LHCN-M2 (cell line): ENCODE data around the gene GPR171. TPM values are rescaled to one million over a fixed set of nuclear protein-coding genes. Genes with fewer than 3 reads are reported as not detected.
"Not testable (repeated sequence)": the region's sequence is repeated elsewhere in the genome, so short reads cannot be mapped to it uniquely, and the experiment has no call there.

Experiments used
- DNase-seq: peaks from one replicate; pipeline ENCODE4 v3.0.0-alpha.2; 2012; ENCODE audit warnings: low read depth
- polyA plus RNA-seq: library from polyadenylated mRNA; unstranded; fragments of >200 nt; gene quantifications from one replicate; pipeline ENCODE4 v1.2.1, GENCODE V29; 2012; ENCODE audit warnings: missing spikeins
- total RNA-seq: library from RNA; depleted of rRNA; stranded (reverse); fragments of >200 nt; gene quantifications from 2 replicates; pipeline ENCODE4 v1.2.3, GENCODE V29; 2014; rRNA removed

Gene GPR171
- total RNA-seq: not detected in 2 replicates
- not detected for polyA plus RNA-seq

DNA sequence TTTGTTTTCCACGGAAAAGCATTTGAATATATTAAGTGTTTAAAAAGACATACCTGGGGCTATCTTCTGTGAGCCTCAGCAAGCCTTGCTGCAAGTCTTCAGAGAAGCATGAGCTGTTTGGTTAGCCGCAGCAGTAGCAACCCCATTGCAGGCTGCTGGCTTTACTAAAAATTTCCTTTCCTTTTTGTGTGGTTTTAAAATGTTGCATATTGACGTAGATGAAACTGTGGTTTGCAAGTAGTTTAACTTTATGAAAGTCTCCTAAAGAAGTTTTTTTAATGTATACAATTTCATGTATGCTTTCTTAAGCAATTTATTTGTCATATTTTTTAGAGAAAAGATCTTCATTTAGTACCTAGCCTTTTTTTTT lies at the start of gene GPR171:
Gene GPR171 (minus strand): TSS at position 166 of the 370 bp plus-strand sequence. CDS start 3,830 bp downstream, outside the sequence.
- no peak for DNase-seq

GRCh38 chr3:151248772-151249337 lies 45.8 kb upstream of the GPR171 start:
- DNase-seq: no peak

DNA sequence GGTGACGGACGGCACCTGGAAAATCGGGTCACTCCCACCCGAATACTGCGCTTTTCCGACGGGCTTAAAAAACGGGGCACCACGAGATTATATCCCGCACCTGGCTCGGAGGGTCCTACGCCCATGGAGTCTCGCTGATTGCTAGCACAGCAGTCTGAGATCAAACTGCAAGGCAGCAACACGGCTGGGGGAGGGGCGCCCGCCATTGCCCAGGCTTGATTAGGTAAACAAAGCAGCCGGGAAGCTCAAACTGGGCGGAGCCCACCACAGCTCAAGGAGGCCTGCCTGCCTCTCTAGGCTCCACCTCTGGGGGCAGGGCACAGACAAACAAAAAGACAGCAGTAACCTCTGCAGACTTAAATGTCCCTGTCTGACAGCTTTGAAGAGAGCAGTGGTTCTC lies 39.0 kb upstream of the GPR171 start:
- DNase-seq: not testable (repeated sequence)

- DNase-seq: no peak
Observed at GRCh38 chr3:151236736-151237135, 33.7 kb upstream of the GPR171 start.

GRCh38 chr3:151236316-151236715 lies 33.3 kb upstream of the GPR171 start:
- DNase-seq: no peak

GRCh38 chr3:151234825-151235224 lies 31.8 kb upstream of the GPR171 start:
- no peak for DNase-seq

DNA sequence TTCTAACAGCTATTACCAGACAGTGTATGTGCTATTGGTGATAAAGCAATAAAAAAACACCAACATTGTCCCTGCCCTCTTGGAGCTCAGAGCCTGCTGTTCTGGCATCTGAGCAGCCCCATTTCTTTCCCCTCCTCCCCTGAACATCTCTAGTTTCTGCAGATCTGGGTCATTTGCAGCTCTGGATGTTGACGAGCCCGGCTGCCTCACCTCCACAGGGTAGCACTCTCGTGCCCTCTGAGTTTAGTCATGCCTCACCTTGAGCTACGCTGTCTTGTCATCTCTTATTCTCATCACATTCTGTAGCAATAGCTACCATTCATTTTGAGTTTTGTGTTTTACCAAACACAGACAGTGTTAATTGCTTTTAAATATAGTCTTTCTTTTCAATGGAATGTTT lies 30.0 kb upstream of the GPR171 start:
- DNase-seq: no peak

DNA sequence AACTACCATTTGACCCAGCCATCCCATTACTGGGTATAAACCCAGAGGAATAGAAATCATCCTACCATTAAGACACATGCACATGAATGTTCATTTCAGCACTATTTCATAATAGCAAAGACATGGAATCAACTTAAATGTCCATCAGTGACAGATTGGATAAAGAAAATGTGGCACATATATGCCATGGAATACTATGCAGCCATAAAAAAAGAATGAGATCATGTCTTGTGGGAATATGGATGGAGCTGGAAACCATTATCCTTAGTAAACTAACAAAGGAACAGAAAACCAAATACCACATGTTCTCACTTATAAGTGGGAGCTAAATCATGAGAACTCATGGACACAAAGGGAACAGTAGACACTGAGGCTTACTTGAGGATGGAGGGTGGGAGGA lies 29.4 kb upstream of the GPR171 start:
- not testable (repeated sequence) for DNase-seq

DNA sequence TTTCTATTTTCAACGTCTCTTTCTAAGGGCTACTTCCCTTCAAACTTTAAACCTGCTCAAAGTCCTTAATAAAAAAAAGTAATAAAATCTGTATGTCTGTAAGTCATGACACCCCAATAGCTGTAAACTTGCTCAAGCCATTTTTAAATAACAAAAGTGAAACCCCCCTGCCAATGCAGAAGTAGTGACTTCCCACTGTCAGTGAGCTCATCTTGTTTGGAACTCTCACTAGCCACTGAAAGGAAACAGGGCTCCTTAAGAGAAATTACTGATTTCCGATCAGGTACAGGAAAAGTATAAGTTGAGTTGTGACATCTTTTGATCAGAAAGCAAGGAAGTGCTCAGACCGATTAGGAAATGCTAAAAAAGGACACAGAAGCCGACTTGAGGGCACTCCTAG lies 27.6 kb upstream of the GPR171 start:
- no peak for DNase-seq

- peak; percentile 27 for DNase-seq
Observed at GRCh38 chr3:151228666-151229040, 25.6 kb upstream of the GPR171 start.

DNA sequence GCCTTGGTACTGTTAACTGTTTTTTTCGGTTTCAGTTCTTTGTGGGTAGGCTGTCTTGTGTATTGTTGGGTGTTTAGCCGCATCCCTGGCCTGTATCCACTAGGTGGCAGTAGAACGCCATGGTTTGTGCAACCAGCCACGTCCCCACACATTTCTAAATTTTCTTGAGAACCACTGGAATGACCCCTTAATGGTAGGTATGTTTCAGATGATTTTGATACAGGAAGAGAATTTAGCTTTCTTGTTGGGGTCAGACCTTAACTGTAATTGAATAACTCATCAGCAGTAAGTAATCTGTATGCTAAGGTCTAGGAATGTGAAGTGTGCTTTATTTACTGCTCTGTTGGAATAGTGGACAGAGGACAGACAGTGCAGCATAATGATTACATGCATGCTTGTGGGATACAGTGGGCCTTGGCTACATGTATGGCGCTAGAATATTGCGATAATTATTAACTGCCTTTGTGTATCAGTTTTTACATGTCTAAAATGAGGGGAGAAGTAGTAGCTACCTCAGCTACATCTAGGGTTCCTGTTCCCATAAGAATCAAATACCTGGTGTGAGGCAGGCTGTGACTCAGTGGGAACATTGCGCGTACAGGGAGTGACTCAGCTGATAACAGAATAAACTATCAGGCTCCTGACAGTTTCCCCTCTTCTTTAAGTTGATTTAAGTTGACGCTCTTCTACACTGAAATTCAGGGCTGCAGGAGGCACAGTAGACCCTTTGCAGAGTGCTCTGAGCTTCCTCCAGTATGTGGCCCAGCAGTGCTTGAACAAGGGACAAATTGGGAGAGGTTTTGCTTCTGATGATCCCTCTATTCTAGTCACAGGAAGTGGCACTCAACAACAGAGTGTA lies 25.0 kb upstream of the GPR171 start:
- peak; percentile 55 for DNase-seq

DNA sequence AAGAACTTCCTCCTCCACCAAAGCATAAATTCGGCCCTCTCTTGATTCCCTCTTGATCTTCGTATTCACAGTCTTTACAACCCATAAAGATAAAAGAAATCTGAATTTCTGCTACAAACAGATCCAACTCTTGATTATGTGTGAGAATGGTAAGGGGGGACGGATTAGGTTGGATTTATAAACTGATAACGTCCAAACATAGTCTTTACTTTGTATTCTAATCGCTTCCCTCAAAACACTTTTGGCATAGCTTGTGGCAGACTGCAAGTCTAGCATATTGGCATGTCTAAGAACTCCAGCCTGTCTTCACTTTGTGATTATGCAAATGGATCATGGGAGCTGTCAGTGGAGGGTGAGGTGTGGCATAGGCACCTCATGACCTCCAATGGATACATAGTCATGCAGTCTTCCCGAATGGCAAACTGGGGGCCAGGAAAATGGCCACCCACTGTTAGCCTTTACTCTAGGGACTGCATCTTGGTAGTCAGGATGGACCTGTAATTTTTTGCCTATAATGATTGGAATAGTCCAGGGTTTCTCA lies 24.3 kb upstream of the GPR171 start:
- DNase-seq: no peak

DNA sequence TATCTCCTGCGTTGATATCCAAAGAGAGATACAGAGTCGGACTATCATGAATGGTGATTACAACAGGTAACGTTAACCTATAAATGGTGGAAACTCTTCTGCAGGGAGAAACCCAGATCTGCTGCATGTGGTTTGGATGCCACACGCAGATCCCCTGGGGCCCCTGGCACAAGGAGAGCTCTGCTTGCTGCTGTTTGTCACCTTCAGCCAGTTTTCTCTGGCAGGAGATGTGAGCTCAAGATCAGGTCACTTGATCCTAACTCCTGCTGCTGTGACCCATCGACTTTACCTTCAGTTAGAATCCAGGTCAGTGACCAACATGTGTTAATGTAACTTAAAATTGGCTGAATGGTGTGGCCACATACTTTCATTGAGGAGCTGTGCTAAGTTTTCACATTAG lies 23.8 kb upstream of the GPR171 start:
- DNase-seq: no peak

DNA sequence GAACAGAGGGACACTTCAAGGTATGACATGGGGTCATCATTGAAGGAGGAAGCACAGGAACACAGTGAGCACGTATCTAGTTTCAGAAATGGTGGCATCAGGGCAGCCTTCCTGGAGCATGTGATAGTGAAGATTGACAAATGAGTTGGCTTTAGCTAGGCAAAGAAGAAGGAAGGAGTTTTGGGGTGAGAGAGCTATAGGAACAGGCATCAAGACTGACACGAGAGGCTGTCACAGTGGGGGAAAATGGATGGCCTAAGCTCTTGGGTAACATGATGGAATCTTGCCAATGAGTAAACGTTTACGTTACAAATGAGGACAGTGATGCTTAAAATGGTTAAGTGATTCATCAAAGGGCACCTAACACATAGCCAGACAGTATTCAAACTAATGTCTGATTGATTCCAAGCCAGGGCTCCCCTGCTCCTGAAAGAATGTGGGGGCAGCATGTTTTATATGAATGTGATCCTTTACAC lies 23.1 kb upstream of the GPR171 start:
- DNase-seq: peak; percentile 33

GRCh38 chr3:151225040-151225975 lies 22.3 kb upstream of the GPR171 start:
- DNase-seq: no peak

DNA sequence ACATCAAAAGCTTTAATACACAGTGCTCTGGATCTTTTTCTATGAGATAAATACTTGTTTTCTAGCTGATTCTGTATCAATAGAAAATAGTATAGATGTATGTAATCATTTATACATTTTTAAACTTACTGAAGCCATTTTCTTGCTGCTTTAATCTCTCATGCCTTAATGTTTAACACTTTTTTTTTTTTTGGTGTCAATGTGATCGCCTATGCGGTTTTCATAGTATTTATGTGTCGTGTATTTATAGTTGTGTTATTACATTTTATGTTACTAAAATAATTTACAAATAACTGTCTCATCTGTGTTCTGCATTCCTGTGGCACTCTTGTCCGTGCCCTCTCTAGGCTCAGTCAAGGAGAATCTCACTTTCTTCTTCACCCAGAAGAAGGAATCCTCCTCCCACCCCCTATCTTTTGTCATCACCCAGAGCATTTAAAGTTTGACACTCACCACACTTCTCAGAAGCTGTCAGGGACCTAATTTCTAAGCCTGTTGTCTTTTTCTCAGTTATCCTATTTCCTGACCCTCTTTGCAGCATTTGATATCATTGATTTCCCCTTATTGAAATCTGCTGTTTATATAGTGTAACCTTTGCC lies 21.4 kb upstream of the GPR171 start:
- DNase-seq: no peak

DNA sequence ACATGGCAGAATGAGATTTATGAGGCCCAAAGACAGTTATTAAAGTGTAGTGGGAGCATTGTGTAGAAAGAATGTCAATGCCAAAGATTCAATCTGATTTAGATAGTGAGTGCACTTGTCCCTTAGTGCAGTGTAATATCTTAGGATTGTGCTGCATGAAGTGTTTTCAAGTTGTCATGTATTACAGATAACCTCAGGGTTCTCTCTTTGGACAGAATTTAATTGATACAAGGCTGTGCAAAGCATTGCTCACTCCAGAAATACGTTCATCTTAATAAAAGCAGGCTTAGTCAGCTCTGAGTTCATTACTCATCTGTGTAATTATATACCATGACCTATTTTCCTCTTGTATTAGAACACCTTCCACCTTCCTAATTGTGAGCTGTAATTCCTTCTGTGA lies 16.0 kb upstream of the GPR171 start:
- DNase-seq: peak; percentile 11

- no peak for DNase-seq
Observed at GRCh38 chr3:151218136-151218535, 15.1 kb upstream of the GPR171 start.

GRCh38 chr3:151216641-151217607 lies 13.9 kb upstream of the GPR171 start:
- no peak for DNase-seq

- DNase-seq: no peak
Observed at GRCh38 chr3:151214459-151214858, 11.4 kb upstream of the GPR171 start.
